Adrenal gland (tissue), 5 donors: ENCODE measurements around the gene ADAMTSL1.

ENCODE experiments used
- CTCF ChIP-seq, 6 experiments: fragments of 450-650 bp in 4 of 6; fragments of 200-600 bp in 2 of 6; sonication (generic) in 1 of 6; IDR thresholded peaks; 1 replicate in 5 of 6; 2 replicates in 1 of 6; pipeline versions ENCODE4 v1.5.1 to v1.8.0; 2016 to 2021; ENCODE audit warnings: antibody characterized with exemption in 6 of 6, mild to moderate bottlenecking in 2 of 6, moderate library complexity in 1 of 6
- POLR2A ChIP-seq, 2 donors: fragments of 450-650 bp; IDR thresholded peaks; one replicate each; pipeline ENCODE4 v1.6.1; 2017; ENCODE audit warnings: antibody characterized with exemption in 2 of 2, mild to moderate bottlenecking in 2 of 2, moderate library complexity in 1 of 2
- donor health status: DM: no; HTN: no; CAD: no.

- TF ChIP-seq CTCF (IDR thresholded peaks at IDR 0.05) (no peak), POLR2A (IDR thresholded peaks at IDR 0.05) (no peak)
Measured at GRCh38 chr9:18428661-18429060, 45.3 kb upstream of the ADAMTSL1 start.
